Neural crest cell (in vitro differentiated cells): ENCODE data around the gene LMAN2. TPM values are rescaled to one million over a fixed set of nuclear protein-coding genes. Genes with fewer than 3 reads are reported as not detected.

Source experiments
- DNase-seq: peaks from one replicate; pipeline ENCODE4 v3.0.0; 2021; ENCODE audit warnings: low read depth, mixed read lengths, low spot score
- H3K27ac Mint-ChIP-seq: one replicate; pipeline ENCODE4 v1.8.0; 2021; ENCODE audit warnings: mild to moderate bottlenecking, mixed read lengths; ENCODE audit not compliant: unreplicated experiment
- H3K27me3 Mint-ChIP-seq: 2 replicates; pipeline ENCODE4 v1.8.0; 2021; ENCODE audit warnings: low read depth, mild to moderate bottlenecking, mixed read lengths
- H3K36me3 Mint-ChIP-seq: 2 replicates; pipeline ENCODE4 v1.8.0; 2021; ENCODE audit warnings: low read depth, mild to moderate bottlenecking, mixed read lengths
- H3K4me1 Mint-ChIP-seq: 2 replicates; pipeline ENCODE4 v1.8.0; 2021; ENCODE audit warnings: mixed read lengths
- H3K4me3 Mint-ChIP-seq: one replicate; pipeline ENCODE4 v1.8.0; 2021; ENCODE audit warnings: mild to moderate bottlenecking, mixed read lengths
- H3K9me3 Mint-ChIP-seq: 2 replicates; pipeline ENCODE4 v1.8.0; 2021; ENCODE audit warnings: mixed read lengths
- total RNA-seq: library from RNA; stranded (reverse); gene quantifications from 2 replicates; pipeline ENCODE4 v1.2.1, GENCODE V29; 2021
- TF ChIP-seq, protein P1 (sequence below): fragments of 200-600 bp; sonication (generic); conservative IDR thresholded peaks from 2 replicates; pipeline ENCODE4 v1.5.0; 2021; ENCODE audit warnings: antibody characterized with exemption, mild to moderate bottlenecking

Gene LMAN2
- total RNA-seq, 1 donor from 2014 or later: 80.5 TPM

DNA sequence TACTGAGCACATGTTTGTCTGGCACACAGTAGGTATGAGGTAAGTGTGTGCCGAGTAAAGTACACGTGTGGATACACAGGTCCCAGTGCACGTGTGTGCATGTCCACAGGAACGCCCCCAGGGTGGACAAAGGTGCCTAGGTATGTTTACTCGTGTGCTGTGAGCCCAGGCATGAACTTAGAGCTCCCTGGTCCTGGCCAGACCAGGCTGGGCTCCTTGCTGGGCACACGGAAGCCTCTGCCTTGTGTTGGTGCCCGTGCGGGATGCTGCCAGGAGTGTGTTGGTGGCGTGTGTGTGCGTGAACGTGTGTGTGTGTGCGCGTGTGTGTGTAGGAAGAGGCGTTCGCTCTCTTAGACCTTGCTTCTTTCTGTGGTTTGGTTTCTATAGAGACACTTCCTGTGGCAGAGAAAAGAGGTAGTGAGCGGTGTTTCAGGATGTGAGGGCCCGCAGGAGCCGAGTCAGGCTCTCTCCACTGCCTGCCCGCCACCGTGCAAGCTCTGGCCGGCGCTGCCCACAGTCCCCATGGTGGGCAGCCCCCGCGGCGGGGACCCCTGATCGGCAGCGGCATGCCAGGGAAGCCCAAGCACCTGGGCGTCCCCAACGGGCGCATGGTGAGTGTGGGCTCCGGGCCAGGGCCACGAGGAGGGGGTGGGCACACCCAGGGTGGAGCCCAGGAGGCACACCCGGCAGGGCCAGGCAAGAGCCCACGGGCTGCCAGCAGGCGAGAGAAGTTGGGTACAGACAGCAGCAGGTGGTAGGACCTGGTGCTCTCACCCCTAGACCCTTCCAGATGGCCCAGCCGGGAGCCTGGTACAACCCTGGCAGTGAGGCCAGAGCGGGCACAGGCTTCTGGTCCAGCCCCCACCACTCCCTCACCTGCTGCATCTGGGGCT is 6.2 kb upstream of the LMAN2 start, which contains the start of gene RGS14:
Gene RGS14, plus strand, starts transcription at position 466 of the 893 bp plus-strand sequence. Its CDS starts 101 bp downstream, at position 567.
- Mint-ChIP-seq H3K36me3 (no peaks in the 10 kb centered on the region), H3K27me3 (peaks cover 40% of the 10 kb centered on the region), H3K4me1 (peaks cover 5% of the 10 kb centered on the region), H3K9me3 (no peaks in the 10 kb centered on the region), H3K4me3 (no peak within 1 kb of the TSS), H3K27ac (no peak within 1 kb of the TSS)
- no peak for DNase-seq
- TF ChIP-seq, protein P1, sequence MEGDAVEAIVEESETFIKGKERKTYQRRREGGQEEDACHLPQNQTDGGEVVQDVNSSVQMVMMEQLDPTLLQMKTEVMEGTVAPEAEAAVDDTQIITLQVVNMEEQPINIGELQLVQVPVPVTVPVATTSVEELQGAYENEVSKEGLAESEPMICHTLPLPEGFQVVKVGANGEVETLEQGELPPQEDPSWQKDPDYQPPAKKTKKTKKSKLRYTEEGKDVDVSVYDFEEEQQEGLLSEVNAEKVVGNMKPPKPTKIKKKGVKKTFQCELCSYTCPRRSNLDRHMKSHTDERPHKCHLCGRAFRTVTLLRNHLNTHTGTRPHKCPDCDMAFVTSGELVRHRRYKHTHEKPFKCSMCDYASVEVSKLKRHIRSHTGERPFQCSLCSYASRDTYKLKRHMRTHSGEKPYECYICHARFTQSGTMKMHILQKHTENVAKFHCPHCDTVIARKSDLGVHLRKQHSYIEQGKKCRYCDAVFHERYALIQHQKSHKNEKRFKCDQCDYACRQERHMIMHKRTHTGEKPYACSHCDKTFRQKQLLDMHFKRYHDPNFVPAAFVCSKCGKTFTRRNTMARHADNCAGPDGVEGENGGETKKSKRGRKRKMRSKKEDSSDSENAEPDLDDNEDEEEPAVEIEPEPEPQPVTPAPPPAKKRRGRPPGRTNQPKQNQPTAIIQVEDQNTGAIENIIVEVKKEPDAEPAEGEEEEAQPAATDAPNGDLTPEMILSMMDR: no peak

DNA sequence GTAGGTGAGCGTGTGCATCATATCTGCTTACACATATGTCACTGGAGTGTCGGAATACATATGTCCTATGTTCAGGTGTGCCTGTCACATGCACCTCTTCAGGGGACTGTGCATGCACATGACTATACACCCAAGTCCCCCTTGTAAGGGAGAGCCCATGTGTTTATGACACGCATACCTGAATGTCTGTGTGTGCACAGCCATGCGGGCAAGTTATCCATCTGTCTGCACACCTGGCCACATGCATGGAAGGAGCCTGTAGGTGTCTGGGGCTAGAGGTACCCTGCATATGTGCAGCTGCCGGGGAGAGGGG is 5.6 kb upstream of the LMAN2 start:
- Mint-ChIP-seq H3K9me3 (no peaks in the 10 kb centered on the region), H3K4me1 (peaks cover 7% of the 10 kb centered on the region)

DNA sequence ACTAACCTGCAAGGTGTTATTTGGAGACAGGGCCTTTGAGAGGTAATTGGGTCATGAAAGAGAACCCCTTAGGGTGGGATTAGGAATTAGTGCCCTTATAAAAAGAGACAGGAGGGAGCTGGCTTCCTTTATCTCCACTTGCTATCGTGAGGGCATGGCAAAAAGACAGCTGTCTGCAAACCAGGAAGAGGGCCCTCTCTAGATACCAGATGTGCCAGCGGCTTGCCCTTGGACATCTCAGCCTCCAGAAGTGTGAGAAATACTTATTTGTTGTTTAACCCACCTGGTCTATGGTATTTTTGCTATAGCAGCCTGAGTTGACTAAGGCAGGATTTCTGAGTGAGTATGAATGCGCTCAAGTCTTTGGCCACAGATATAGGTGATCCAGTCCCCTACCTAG is 5.3 kb upstream of the LMAN2 start:
- Mint-ChIP-seq H3K9me3 (no peaks in the 10 kb centered on the region), H3K27ac (no peak overlapping the region), H3K27me3 (peaks cover 37% of the 10 kb centered on the region), H3K4me1 (peaks cover 11% of the 10 kb centered on the region), H3K36me3 (no peaks in the 10 kb centered on the region), H3K4me3 (no peak overlapping the region)
- DNase-seq: no peak
- TF ChIP-seq, protein P1: no peak

More for the DNA sequence above, 5.6 kb upstream of the LMAN2 start:
- Mint-ChIP-seq H3K27me3 (peaks cover 37% of the 10 kb centered on the region), H3K4me3 (no peak overlapping the region), H3K27ac (no peak overlapping the region), H3K36me3 (no peaks in the 10 kb centered on the region)
- TF ChIP-seq, protein P1: no peak
- DNase-seq: no peak

DNA sequence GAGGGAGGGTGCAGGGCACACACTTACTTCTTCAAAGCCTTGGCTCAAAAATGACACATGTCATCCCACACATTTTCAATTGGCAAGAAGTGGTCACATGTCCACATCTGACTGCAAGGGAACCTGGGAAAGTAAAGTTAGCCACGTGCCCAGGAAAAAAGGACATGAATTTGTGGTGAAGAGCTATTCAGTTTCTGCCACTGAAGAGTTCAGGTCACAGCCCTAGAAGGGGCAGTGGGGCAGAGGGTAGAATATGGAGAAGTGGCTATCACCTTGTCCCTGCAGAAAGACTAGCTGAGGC is 4.3 kb upstream of the LMAN2 start:
- Mint-ChIP-seq H3K27me3 (peaks cover 37% of the 10 kb centered on the region), H3K9me3 (no peaks in the 10 kb centered on the region), H3K27ac (no peak overlapping the region), H3K36me3 (no peaks in the 10 kb centered on the region), H3K4me1 (peaks cover 15% of the 10 kb centered on the region), H3K4me3 (no peak overlapping the region)
- TF ChIP-seq, protein P1: no peak
- no peak for DNase-seq

DNA sequence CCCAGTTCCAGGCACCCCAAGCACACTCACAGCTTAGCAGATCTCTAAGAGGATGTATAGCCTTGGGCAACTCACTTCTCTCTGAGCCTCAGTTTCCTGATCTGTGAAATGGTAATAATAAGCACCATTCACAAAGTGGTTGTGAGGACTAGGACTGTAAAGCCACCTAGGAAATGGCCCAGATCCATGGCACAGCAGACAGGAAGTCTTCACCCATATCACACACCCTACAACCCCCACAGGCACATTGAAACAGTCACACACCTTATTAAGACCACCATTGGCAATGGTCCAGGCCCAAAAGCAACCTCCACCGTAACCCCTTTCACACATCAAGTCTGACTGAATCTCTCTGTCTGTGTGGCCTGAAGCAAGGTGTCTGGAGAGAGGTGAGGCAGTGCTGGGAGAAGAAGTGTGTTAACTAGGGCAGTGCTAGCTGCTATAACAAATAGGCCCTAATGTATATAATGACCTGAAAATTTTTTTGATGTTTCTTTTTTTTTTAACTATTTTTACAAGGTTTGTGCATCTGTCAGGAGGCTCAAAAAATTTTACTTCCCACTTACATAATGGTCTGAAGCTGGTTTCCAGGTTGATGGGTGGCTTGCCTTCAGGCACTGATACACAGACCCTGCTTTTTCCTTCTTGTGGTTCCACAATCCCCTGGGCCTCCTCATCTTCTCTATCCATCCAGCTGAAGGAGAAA is 3.8 kb upstream of the LMAN2 start:
- H3K27ac Mint-ChIP-seq: no peak overlapping the region
- TF ChIP-seq, protein P1: no peak
- peak overlapping the region; percentile 15 for H3K4me3 Mint-ChIP-seq
- peaks cover 20% of the 10 kb centered on the region for H3K4me1 Mint-ChIP-seq
- H3K27me3 Mint-ChIP-seq: peaks cover 37% of the 10 kb centered on the region
- DNase-seq: no peak
- no peaks in the 10 kb centered on the region for H3K9me3 Mint-ChIP-seq
- no peaks in the 10 kb centered on the region for H3K36me3 Mint-ChIP-seq
